ENCODE data around the gene ARL4D. TPM values are rescaled to one million over a fixed set of nuclear protein-coding genes. Genes with fewer than 3 reads are reported as not detected.
"Not testable (repeated sequence)": the region's sequence is repeated elsewhere in the genome, so short reads cannot be mapped to it uniquely, and the experiment has no call there.

The ARL4D gene
- total RNA-seq, 4 donors from 2014 or later = 17.5 to 31.1 (median 21.9) TPM

- Histone ChIP-seq H3K9me3 (no peaks in the 10 kb centered on the region), H3K27ac (replicated peaks in 1 of 4) (no peak overlapping the region), H3K27me3 (no peaks in the 10 kb centered on the region), H3K4me3 (no peak overlapping the region), H3K36me3 (no peaks in the 10 kb centered on the region), H3K4me1 (peaks cover 25 to 39% (median 35%) of the 10 kb centered on the region in 4 donors)
- TF ChIP-seq POLR2AphosphoS5 (IDR thresholded peaks at IDR 0.05) (no peak), CTCF (IDR thresholded peaks at IDR 0.05) (no peak)
- WGBS = 91% methylated on average over 10 of the region's 10 CpGs
- intact Hi-C loops (cut with DNase I) = no loop called here
- DNase-seq (ENCODE audit: extremely low spot score) = no peak
Observed at GRCh38 chr17:43363926-43364285, 34.9 kb upstream of the ARL4D start.

GRCh38 chr17:43365356-43365755 lies 33.4 kb upstream of the ARL4D start:
- DNase-seq (ENCODE audit: extremely low spot score) = no peak
- TF ChIP-seq POLR2AphosphoS5 (IDR thresholded peaks at IDR 0.05) (no peak), EP300 (IDR thresholded peaks at IDR 0.05) (no peak), CTCF (IDR thresholded peaks at IDR 0.05) (peak in 1 of 3 experiments; percentile 9)
- Histone ChIP-seq H3K4me1 (peaks cover 26 to 40% (median 37%) of the 10 kb centered on the region in 4 donors), H3K27ac (replicated peaks in 1 of 4) (no peak overlapping the region), H3K27me3 (no peaks in the 10 kb centered on the region), H3K9me3 (no peaks in the 10 kb centered on the region), H3K36me3 (no peaks in the 10 kb centered on the region), H3K4me3 (no peak overlapping the region)
- intact Hi-C loops (cut with DNase I) = no loop called here
- WGBS = 85% methylated on average over 4 of the region's 4 CpGs

- H3K36me3 ChIP-seq; DNase-seq (ENCODE audit: extremely low spot score); H3K27ac ChIP-seq (replicated peaks in 1 of 4); H3K4me3 ChIP-seq; H3K9me3 ChIP-seq; intact Hi-C loops (cut with DNase I); H3K27me3 ChIP-seq: not testable (repeated sequence)
- WGBS = 98% methylated on average over 9 of the region's 9 CpGs
- H3K4me1 ChIP-seq = peaks cover 30 to 42% (median 40%) of the 10 kb centered on the region in 4 donors
Observed at GRCh38 chr17:43365921-43366320, 32.9 kb upstream of the ARL4D start.

GRCh38 chr17:43366891-43367736 lies 31.7 kb upstream of the ARL4D start:
- no peak for TF ChIP-seq EP300 (IDR thresholded peaks at IDR 0.05)
- TF ChIP-seq POLR2A (IDR thresholded peaks at IDR 0.05; ENCODE audit: low read depth) = no peak
- TF ChIP-seq CTCF (IDR thresholded peaks at IDR 0.05) = no peak
- no peak for TF ChIP-seq POLR2AphosphoS5 (IDR thresholded peaks at IDR 0.05)
- Histone ChIP-seq H3K27me3 (no peaks in the 10 kb centered on the region), H3K9me3 (no peaks in the 10 kb centered on the region), H3K27ac (replicated peaks in 1 of 4) (peak overlapping the region; percentile 96 to 100 (median 100)), H3K36me3 (no peaks in the 10 kb centered on the region), H3K4me1 (peaks cover 32 to 38% (median 37%) of the 10 kb centered on the region in 4 donors), H3K4me3 (peak overlapping the region; percentile 58 to 66 (median 62))
- WGBS = 66% methylated on average over 23 of the region's 25 CpGs
- DNase-seq (ENCODE audit: extremely low spot score) = no peak
- intact Hi-C loops (cut with DNase I) = no loop called here

GRCh38 chr17:43367737-43368242 lies 31.0 kb upstream of the ARL4D start:
- Histone ChIP-seq H3K9me3 (no peaks in the 10 kb centered on the region), H3K4me3 (peak overlapping the region; percentile 58 to 66 (median 62)), H3K36me3 (no peaks in the 10 kb centered on the region), H3K27me3 (no peaks in the 10 kb centered on the region), H3K27ac (replicated peaks in 1 of 4) (peak overlapping the region; percentile 96 to 100 (median 100)), H3K4me1 (peaks cover 31 to 35% (median 33%) of the 10 kb centered on the region in 4 donors)
- no peak for DNase-seq (ENCODE audit: extremely low spot score)
- 11% methylated on average over 11 of the region's 11 CpGs for WGBS
- TF ChIP-seq POLR2AphosphoS5 (IDR thresholded peaks at IDR 0.05) = peak in 1 of 2 donors; percentile 93
- no peak for TF ChIP-seq POLR2A (IDR thresholded peaks at IDR 0.05; ENCODE audit: low read depth)
- intact Hi-C loops (cut with DNase I) = no loop called here
